Activated naive CD4-positive, alpha-beta T cell (primary cell): ENCODE measurements around the gene TMEFF1.

Experiments
- DNase-seq, 4 experiments: peaks; one replicate each; lab custom pipeline; 2025; lab: John Stamatoyannopoulos, UW

Gene TMEFF1

DNA sequence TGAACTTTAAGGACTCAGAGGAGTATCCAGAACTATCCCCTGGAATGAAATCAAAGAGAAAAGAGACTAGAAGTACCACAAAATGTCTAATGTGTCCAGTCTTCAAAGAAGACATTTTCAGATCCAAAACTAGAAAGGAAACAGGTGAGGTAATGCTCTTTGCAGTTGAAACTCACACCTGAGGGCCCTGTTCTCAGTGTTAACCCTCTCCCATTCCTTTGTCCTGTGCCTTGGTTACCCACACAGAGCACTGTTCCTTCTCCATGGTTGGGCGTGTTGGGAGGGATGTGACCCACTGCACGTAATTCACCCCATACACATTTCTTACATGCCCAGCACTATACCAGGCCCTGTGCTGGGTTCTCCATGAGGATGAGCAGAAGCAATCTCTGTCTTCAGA lies 24.7 kb upstream of the TMEFF1 start:
- no peak for DNase-seq

DNA sequence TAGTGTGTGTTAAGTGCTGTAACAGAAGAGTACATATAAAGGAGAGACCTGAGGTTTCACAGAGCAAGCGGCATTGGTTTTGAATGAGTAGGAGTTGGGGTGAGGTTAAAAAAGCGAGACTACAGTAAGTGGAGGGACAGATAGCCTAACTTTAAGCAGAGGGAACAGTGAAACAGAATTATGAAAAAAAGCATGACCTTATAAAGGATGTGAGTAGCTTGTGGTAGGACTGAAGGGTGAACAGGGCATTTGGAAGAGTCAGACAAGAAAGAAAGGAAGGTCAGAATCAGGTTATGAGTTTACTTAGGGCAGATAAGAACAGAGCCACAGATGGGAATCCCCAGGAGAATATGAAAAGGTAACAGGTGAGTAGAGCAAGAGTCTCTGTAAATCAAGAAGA lies 23.5 kb upstream of the TMEFF1 start:
- DNase-seq, result no peak

DNA sequence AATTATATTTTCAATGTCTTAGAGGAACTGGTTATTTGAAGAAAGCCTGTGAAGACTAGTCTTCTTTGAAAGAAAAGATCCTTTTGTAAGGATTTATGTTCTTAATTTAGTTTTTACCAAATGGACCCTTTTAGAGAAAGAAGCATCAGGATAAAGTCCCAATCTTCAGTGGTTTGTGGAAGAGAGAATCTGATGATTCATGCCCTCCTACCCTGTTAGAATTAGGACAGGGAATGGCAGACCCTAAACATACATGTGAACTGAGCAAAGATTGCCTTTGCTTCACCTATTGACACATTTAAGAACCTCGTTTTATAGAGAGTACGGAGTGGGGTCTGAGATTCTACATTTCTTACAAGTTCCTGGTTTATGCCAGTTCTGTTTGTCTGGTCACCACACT lies 20.1 kb upstream of the TMEFF1 start:
- DNase-seq, result no peak

DNA sequence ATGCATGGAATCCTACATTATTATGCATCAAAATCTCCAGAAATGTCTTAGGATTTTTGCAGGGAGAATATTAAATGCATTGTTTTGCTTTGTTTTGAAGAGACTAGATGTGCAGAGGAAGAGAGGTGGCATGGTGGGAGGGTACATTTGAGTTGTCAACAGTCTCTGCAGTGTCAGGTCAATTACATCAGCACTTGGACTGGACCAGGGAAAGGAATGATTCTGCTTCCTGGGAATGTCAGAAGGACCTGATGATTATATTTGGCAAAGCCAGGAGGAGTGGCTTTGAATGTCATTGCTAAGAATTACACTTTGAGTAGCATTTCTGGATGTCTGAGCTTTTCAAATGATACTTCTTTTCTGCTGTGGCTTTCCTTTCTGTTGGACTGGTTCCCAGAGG lies 17.5 kb upstream of the TMEFF1 start:
- DNase-seq, result no peak

DNA sequence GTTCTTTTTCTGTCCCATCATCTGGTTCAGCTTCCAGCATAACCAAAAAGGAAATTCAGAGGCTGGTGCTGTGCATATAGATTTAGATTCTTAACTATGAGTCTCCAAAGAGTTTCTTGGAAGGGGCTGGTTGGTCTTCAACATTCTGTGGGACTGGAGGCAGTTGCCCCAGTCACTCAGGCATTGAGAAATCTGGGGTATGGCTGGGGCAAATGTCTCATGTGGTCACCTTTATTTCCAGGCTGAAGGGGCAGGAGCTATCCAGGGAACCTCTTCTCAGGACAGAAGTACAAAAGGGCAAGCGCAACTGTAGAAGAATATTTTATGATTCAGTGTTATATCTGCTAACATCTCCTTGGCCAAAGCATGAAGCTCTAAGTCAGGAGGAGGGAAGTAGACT lies 15.4 kb upstream of the TMEFF1 start:
- no peak for DNase-seq

DNA sequence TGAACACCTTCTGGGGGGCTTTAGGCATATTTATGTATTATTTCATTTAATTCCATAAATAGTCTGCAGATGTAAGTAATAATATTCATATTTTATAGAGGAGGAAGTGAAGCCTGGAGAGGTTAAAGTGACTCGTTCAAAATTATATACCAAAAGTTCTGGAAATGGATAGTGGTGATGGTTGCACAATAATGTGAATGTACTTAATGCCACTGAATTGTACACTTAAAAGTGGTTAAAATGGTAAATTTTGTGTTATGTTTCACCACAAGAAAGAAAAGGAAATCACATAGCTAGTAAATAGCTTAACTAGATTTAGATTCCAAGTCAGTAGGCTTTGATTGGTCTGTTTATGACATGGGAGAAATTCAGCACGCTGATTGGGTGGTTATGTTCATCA lies 13.0 kb upstream of the TMEFF1 start:
- no peak for DNase-seq

DNA sequence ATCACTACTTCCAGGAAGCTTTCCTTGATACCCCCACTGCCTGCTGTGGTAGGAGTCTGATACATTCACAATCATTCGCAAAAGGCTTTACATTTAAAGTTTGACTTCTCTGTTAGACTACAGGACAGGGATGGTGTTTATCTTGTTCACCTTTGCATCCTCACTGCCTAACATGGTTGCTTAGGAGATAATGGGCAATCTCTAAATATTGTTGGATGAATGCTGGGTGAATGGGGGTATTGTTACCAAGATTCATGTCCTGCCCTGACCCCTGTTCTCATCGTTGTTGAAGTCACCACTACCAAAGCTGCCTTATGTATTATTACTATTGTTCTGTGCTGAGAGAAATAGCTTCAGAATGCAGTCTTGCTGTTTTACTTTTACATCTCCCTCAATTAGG lies 7.7 kb upstream of the TMEFF1 start:
- no peak for DNase-seq

DNA sequence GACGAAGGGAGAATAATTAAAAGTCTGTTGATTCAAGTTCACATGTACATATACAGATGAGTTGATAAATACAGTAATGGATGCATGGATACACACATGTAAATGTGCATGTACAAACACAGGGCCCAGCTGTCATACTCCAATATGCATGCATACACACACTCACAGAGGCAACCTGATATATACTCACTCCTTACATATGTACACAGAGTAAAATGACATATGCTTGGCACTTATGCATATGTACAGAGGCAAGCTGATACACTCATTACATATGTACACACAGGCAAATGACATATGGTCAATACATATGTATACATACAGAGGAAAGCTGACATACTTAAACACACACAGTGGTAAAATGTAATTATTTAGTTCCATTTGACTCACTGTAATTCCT lies 7.2 kb upstream of the TMEFF1 start:
- no peak for DNase-seq

DNA sequence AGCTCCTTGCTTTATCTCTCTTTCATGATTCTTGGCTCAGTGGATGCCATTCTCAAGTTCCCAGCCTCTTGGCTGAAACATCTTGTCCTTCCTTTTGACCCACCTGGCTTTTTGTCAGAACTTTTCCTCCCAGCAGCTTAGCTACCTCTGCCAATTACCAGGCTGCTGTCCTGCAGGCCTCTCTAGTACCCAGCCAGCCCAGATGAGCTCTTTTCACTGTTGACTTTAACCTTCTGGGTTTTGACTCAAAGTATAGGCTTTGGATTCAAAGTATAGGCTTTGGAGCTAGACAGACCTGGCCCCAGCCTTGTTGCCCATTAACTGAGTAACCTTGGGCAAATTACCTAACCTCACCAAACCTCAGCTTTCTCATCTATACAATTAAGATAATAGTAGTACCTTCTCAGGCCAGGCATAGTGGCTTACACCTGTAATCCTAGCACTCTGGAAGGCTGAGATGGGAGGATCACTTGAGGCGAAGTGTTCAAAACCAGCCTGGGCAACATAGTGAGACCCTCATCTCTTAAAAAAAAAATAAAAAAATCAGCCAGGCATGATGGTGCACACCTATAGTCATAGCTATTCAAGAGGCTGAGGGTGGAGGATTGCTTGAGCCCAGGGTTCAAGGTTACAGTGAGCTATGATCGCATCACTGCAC lies 6.6 kb upstream of the TMEFF1 start:
- no peak for DNase-seq

DNA sequence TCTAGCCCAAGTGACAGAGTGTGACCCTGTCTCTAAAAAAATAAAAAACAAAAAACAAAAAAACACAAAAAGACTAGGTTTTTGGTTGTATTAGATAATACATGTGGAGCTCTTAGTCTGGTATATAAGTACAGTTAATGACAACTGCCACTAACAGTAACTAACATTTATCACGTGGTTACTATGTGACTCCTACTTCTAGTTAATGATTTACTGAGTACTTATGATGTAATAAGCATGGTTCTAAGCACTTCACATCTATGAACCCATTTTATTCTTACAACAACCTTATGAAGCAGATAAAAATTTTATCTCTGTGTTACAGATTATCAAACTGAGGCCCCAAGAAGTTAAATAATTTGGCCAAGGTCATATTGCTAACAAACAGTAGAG lies 6.1 kb upstream of the TMEFF1 start:
- DNase-seq, result no peak

DNA sequence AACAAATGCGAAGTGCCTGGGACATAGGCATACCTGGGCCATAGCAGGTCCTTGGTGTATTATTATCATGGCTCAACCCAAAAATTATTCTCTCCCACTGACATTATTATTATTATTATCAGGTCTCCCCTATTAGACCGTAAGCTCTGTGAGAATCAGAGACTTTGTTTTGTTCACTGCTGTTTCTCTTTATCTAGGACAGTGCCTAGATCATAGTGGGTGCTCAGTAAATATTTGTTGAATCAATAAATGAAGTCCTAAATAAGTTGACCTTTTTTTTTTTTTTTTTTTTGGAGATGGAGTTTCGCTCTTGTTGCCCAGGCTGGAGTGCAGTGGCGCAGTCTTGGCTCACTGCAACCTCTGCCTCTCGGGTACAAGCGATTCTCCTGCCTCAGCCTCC lies 4.9 kb upstream of the TMEFF1 start:
- DNase-seq, result no peak

DNA sequence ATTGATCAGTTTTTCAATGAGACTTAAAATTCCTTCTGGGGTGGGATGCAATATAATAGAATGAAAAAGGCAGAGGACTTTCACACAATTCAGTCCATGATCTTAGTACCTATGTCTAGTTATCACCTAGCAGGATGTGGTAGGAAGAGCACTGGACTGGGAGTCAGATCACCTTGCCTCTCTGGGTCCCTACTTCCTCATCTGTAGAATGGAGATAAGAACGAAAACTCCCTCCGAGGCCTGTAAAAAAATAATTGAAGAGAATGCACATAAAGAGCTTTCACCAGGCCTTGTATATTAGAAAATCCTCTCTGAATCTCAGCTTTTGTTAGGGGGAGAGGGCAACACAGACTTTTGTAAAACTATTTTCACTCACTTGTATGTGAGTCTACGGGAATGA lies 681 bp upstream of the TMEFF1 start:
- no peak for DNase-seq

DNA sequence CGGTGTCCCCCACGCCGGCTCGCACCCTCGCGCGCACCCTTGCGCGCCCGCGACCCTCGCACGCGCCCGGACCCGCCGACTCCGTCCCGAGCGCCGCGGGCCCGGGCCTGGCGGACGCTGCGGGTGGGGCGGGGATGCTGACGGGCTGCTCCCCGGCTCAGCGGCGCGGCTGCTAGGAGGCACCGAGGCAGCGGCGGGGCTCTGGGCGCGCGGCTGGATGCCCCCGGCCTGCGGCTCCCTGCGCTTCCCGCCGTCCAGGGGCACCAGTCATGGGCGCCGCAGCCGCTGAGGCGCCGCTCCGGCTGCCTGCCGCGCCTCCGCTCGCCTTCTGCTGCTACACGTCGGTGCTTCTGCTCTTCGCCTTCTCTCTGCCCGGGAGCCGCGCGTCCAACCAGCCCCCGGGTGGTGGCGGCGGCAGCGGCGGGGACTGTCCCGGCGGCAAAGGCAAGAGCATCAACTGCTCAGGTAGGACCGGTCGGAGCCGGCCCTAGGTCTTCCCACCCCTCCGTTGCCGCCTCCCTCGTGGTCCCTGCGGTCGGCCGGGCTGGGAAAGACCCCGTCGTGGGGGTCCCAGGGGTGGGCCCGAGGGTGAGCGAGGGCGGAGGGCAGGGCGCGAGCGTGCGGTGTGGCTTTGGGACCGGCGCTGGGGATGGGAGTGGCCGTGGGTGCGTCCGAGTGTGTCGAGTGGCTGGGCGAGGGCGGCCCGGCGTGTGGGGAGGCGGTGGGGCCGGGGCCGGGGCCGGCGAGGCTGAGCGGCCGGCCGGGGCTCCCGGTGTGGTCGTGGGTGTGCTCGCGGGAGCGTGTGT lies 530 bp downstream of the TMEFF1 start:
- DNase-seq, result peak in 2 of 4 experiments; percentile 3

DNA sequence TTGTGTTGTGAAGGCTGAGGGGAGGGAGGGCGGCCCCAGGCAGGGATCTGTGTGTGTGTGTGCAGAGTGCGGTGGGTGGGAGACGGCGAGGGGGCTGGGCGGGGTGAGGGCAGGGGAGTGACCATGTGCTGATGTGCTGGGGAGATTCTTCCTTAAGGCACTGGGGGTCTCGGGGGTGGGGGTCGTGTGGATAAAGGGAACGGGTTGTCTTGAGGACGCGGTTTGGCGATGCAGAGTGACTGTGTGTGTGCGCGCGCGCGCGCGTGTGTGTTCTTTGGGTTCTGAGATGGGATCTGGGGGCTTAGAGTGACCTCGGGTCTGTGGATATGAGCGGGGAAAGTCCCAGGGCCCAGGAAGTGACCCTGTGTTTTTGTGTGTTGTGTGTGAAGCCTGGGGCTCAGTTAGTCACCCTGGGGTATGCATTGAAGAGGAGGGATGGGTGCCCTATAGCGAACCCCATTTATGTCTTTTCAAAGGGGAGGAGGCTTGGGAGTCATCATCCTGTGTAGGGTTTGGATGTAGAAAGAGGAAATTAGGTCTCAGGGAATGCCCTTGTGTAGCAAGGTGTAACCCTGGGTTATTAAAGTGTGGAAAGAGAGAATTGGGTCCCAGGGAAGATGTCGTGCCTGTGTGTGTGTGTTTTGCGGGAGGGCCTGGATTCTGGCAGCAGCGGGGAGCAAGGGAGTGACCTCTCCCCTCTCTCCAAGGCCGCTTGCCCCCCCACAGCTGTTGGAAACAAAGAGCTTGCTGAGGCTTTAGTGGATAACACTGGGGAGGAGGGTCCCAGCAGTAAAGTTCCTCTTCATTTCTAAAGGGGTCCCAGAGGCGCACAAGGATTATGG lies 1.4 kb downstream of the TMEFF1 start:
- DNase-seq, result no peak

DNA sequence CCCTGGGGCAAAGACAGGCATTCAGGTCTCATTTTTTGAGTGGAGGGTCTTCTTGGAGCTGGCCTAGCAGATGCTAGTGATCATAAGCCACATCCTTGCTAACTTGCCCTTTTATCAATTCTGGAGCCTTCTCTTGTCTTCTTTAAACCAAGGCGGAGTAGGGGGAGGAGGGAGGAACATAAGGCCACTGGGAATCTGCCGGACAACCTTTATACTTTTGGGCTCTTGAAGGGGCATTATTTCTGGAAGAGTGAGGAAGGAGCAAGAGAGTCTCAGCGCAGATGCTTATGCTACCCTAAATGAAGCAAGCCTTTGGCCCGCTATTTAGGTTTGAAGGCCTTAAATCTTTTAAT lies 2.0 kb downstream of the TMEFF1 start:
- DNase-seq, result no peak

DNA sequence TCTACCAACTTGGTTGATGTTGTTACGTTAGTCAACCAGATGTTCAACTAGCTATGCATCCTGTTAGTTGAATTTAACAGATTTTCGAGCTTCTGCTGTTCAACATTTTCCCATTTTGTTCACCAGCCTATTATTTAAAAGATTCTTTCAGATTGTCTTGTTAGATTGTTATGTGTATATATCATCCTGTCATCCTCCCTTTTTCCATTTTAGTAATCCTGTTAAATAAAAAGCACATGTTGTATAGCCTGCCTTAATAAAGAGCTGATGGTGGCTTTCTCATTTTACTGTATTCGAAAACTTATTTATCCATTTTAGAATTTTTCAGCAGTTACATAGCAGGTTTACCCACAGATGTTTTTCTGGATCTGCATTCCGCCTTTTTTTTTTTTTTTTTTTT lies 4.3 kb downstream of the TMEFF1 start:
- DNase-seq, result no peak

DNA sequence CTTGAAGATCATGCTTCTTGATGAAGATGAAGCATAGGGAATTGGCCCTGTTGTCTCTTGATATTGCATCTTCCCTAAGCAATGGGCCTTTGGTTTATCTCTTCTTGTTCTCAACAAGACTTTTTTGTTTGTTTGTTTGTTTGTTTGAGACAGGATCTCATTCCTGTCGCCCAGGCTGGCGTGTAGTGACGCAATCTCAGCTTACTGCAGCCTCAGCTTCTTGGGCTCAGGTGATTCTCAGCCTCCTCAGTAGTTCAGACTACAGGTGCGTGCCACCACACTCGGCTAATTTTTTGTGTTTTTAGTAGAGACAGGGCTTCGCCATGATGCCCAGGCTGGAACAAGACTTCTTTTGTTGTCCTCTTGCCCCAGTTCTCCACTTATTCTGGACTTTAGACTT lies 5.2 kb downstream of the TMEFF1 start:
- DNase-seq, result no peak

DNA sequence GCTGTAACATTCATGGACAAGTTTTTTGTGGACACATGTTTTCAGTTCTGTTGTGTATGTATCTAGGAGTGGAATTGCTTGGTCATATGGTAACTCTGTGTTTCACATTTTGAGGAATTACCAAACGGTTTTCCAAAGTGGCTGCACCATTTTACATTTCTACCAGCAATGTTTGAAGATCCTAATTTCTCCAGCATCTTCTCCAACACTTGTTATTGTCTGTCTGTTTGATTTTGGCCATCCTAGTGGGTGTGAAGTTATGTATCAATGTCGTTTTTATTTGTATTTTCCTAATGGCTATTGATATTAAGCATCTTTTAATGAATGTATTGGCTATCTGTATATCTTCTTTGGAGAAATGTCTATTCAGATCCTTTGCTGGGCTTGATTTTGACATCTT lies 6.9 kb downstream of the TMEFF1 start:
- no peak for DNase-seq

DNA sequence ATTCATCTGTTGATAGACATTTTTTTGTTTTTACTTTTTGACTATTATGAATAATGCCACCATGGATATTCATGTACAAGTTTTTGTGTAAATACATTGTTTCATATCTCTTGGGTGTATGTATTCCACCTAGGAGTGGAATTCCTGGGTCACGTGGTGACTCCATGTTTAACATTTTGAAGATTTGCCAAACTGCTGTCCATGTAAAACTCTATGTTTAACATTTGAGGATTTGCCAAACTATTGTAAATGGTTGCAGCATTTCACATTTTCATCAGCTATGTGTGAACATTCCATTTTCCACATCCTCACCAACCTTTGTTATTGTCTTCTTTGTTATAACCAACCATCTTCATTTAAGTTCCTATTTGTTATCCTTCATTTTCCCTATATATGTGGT lies 12.2 kb downstream of the TMEFF1 start:
- DNase-seq, result no peak

DNA sequence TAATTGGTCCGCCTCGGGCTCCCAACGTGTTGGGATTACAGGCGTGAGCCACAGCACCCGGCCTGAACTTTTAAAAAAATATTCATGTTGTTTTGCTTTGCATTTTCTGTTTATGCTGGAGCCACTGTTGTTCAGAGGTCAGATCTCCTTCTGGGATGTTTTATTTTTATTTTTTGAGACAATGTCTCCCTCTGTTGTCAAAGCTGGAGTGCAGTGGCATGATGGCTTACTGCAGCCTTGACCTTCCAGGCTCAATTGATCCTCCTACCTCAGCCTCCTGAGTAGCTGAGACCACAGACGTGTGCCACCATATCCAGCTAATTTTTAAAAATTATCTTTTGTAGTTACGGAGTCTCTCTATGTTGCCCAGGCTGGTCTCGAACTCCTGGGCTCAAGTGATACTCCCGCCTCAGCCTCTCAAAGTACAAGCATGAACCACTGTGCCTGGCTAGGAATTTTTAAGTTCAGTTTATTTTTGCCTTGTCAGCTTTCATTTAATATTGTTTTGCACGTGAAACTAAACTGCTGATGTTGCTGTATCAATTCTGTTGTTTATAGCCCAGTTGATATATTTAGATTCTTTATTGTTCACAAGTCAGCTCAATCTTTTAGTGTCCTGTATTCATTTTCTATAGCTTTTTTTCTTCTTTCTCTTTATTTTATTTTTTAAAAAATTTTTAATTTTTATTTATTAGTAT lies 13.7 kb downstream of the TMEFF1 start:
- no peak for DNase-seq

DNA sequence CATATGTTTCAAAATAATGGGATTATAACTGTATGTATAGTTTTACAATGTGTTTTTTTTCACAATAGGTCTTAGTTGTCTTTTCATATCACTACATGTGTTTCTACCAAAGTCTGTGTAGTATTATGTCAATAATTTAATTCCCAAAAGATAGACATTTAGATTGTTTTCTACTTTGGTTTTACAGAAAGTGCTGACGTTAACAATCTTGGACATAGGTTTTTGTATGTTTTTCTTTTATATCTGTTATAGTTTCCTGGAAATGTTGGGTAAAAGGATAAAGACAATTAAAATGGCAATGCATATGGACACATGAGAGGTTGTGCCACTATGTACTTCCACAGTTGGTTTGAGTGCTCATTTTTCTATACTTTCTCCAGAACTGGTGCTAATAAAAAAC lies 15.2 kb downstream of the TMEFF1 start:
- DNase-seq, result no peak

DNA sequence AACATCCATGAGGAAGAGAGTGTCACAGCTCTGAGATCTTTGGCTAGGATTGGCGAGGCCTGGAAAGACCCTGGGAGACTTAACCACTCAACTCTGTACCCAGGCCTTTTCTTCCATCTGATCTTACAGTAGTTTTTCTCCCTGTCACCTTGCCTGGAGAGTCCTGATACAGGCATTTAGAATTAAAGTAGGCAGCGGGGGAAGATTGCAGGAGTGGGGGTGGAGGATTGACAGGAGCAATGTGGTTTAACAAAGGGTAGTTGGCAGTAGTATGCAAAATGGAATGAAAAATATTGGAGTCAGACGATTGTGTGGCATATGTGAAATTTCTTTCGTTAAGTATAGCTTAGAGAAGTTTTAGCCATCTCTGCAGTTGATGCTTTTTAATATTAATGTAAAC lies 16.9 kb downstream of the TMEFF1 start:
- no peak for DNase-seq

DNA sequence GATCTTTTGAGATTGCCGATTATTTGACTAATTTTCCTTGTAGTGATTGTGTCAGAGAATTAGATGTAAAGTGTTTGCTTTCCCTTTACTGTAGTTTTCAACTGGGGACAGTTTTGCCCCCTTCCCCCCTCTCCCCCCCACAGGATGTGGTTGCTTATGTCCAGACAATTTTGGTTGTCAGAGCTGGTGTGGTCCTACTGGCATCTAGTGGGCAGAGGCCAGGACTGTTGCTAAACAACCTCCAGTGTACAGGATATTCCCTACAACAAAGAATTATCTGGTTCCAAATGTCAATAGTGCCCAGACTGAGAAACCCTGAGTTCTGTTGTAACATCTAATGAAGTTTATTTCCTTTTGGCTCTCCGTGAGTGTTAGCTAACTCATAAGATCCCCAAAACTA lies 20.0 kb downstream of the TMEFF1 start:
- no peak for DNase-seq
